Lung (tissue), 12 donors: Measurements from ENCODE around the gene TULP4. TPM values are rescaled to one million over a fixed set of nuclear protein-coding genes. Genes with fewer than 3 reads are reported as not detected.

Source experiments
- ATAC-seq: fragments of 200-7000 bp; cut with Tn5 transposase; one replicate; pipeline ENCODE4 v1.9.1; 2020; ENCODE audit warnings: moderate number of reproducible peaks; ENCODE audit not compliant: insufficient read depth, low FRiP score
- DNase-seq, 3 donors: peaks; one replicate each; pipeline ENCODE4 v3.0.0-alpha.2; 2013 to 2017
- H3K27ac ChIP-seq, 2 donors: one replicate each; pipeline ENCODE4 v1.5.1; 2013; ENCODE audit warnings: mild to moderate bottlenecking in 2 of 2, moderate library complexity in 2 of 2, control low read depth in 1 of 2, inconsistent platforms in 1 of 2, low read depth in 1 of 2, low read length in 1 of 2
- H3K27me3 ChIP-seq, 3 donors: one replicate each; pipeline ENCODE4 v1.5.1; 2013; ENCODE audit warnings: low read length in 2 of 3; ENCODE audit not compliant: control insufficient read depth in 3 of 3, insufficient read depth in 3 of 3
- H3K36me3 ChIP-seq, 4 donors: one replicate each; pipeline ENCODE4 v1.5.1; 2013; ENCODE audit warnings: low read length in 4 of 4, mild to moderate bottlenecking in 1 of 4, moderate library complexity in 1 of 4; ENCODE audit not compliant: control insufficient read depth in 4 of 4, insufficient read depth in 4 of 4
- H3K4me1 ChIP-seq, 5 donors: one replicate each; pipeline ENCODE4 v1.5.1; 2013; ENCODE audit warnings: low read length in 5 of 5, mild to moderate bottlenecking in 2 of 5, moderate library complexity in 1 of 5; ENCODE audit not compliant: control insufficient read depth in 5 of 5, insufficient read depth in 5 of 5
- H3K4me3 ChIP-seq: one replicate; pipeline ENCODE4 v1.5.1; 2013; ENCODE audit warnings: mild to moderate bottlenecking, control low read depth, moderate library complexity
- H3K9ac ChIP-seq, 2 donors: one replicate each; pipeline ENCODE4 v1.5.1; 2013; ENCODE audit warnings: low read length in 2 of 2, control low read depth in 1 of 2; ENCODE audit not compliant: insufficient read depth in 1 of 2
- H3K9me3 ChIP-seq, 4 donors: one replicate each; pipeline ENCODE4 v1.5.1; 2013; ENCODE audit warnings: low read length in 3 of 4, mild to moderate bottlenecking in 1 of 4, moderate library complexity in 1 of 4; ENCODE audit not compliant: control insufficient read depth in 4 of 4, insufficient read depth in 3 of 4
- WGBS, 2 donors: extraction: QIAGEN DNeasy Blood & Tissue Kit; methylation state at CpG; one replicate each; pipeline ENCODE4 v1.1.7; 2013; 5-methylcytosine and 5-hydroxymethylcytosine counted together
- polyA plus RNA-seq, 2 donors: library from polyadenylated mRNA; stranded (reverse); fragments of 200-250 nt; gene quantifications; one replicate each; pipeline ENCODE4 v1.2.1, GENCODE V29; 2013
- total RNA-seq, 2 donors: library from RNA; depleted of rRNA in 1 of 2; stranded (reverse); fragments of >200 nt in 1 of 2; gene quantifications; one replicate each; pipeline ENCODE4 v1.2.1, GENCODE V29; 2014 to 2021
- TF ChIP-seq, protein P1 (sequence below): IDR thresholded peaks from 2 replicates; pipeline ENCODE4 v1.5.1; 2012; ENCODE audit warnings: mild to moderate bottlenecking; ENCODE audit errors: control extremely low read depth, extremely low read depth
- donor health status: control.
- donor health status: control.
- donor health status: Bipolar disorder and iron deficiency.
- donor health status: healthy.
- donor health status: DM: yes; HTN: yes; CAD: no.

The TULP4 gene
- total and polyA plus RNA-seq, 4 donors: 4.5 to 147 (median 39.2) TPM

DNA sequence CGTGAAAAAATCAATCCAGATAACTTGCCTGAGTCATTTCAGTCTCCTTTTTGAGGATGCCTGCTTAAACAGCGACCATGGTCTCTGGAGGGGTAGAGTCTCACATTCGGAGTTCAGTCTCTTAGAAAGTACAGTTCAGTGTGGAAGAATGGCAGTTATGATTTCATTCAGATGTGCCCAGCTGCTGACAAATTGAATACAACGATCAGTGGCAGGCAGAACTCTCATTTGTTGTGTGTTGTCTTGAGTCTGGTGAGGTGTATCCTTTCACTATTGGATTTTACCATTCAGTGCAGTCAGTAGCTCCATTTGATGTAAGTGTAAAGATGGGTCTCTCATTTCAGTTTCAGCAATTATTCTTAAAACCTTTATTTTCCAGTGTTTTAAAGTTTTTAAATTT is 639 bp upstream of the TULP4 start:
- 88 to 89% methylated on average over 4 of the region's 4 CpGs for WGBS, 2 donors
- peaks cover 0 to 1% (median 0%) of the 10 kb centered on the region in 4 donors for H3K9me3 ChIP-seq
- peaks cover 0 to 3% (median 0%) of the 10 kb centered on the region in 5 donors for H3K4me1 ChIP-seq
- H3K36me3 ChIP-seq: peaks cover under 1 to 18% (median 9%) of the 10 kb centered on the region in 4 donors
- H3K9ac ChIP-seq: no peak overlapping the region
- TF ChIP-seq, protein P1, sequence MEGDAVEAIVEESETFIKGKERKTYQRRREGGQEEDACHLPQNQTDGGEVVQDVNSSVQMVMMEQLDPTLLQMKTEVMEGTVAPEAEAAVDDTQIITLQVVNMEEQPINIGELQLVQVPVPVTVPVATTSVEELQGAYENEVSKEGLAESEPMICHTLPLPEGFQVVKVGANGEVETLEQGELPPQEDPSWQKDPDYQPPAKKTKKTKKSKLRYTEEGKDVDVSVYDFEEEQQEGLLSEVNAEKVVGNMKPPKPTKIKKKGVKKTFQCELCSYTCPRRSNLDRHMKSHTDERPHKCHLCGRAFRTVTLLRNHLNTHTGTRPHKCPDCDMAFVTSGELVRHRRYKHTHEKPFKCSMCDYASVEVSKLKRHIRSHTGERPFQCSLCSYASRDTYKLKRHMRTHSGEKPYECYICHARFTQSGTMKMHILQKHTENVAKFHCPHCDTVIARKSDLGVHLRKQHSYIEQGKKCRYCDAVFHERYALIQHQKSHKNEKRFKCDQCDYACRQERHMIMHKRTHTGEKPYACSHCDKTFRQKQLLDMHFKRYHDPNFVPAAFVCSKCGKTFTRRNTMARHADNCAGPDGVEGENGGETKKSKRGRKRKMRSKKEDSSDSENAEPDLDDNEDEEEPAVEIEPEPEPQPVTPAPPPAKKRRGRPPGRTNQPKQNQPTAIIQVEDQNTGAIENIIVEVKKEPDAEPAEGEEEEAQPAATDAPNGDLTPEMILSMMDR: no peak
- no peak overlapping the region for H3K4me3 ChIP-seq
- no peak for DNase-seq
- H3K27me3 ChIP-seq: no peaks in the 10 kb centered on the region
- no peak for ATAC-seq
- no peak overlapping the region for H3K27ac ChIP-seq

GRCh38 chr6:158312672-158313397 is 570 bp downstream of the TULP4 start:
- Histone ChIP-seq H3K9me3 (peaks cover 0 to 3% (median 0%) of the 10 kb centered on the region in 4 donors), H3K36me3 (peaks cover 1 to 21% (median 10%) of the 10 kb centered on the region in 4 donors), H3K27me3 (no peaks in the 10 kb centered on the region), H3K4me1 (peaks cover 0 to 3% (median 0%) of the 10 kb centered on the region in 5 donors), H3K9ac (no peak overlapping the region), H3K27ac (no peak overlapping the region), H3K4me3 (no peak overlapping the region)
- TF ChIP-seq, protein P1: no peak
- 93% methylated on average over 11 of the region's 11 CpGs for WGBS, 2 donors
- ATAC-seq: no peak
- DNase-seq: no peak

DNA sequence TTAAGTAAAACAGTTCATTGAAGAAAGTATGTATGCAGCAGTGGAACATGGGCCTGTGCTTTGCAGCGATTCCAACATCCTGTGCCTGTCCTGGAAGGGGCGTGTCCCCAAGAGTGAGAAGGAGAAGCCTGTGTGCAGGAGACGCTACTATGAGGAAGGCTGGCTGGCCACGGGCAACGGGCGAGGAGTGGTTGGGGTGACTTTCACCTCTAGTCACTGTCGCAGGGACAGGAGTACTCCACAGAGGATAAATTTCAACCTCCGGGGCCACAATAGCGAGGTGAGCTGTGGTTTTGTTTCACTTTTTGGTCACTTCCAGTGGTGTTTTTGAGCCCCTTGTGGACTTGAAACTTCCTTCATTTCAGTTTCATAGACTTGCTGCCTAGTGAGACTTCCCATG is 1.7 kb downstream of the TULP4 start:
- Histone ChIP-seq H3K4me1 (peaks cover 0 to 3% (median 0%) of the 10 kb centered on the region in 5 donors), H3K27me3 (no peaks in the 10 kb centered on the region), H3K4me3 (no peak overlapping the region), H3K9me3 (peaks cover 0 to 3% (median 0%) of the 10 kb centered on the region in 4 donors), H3K9ac (no peak overlapping the region), H3K36me3 (peaks cover 1 to 21% (median 10%) of the 10 kb centered on the region in 4 donors), H3K27ac (no peak overlapping the region)
- TF ChIP-seq, protein P1: no peak
- DNase-seq: no peak
- ATAC-seq: no peak
- whole genome bisulfite sequencing, 2 donors: 51 to 54% methylated on average over 9 of the region's 9 CpGs
